Left ventricle myocardium inferior (tissue), 1 donor: ENCODE data around the gene LBX2. TPM values are rescaled to one million over a fixed set of nuclear protein-coding genes. Genes with fewer than 3 reads are reported as not detected.

Experiments
- DNase-seq: peaks from one replicate; pipeline ENCODE4 v3.0.0-alpha.2; 2020
- H3K27ac ChIP-seq: fragments of 200-600 bp; replicated peaks from 2 replicates; pipeline ENCODE4 v1.8.0; 2021
- H3K27me3 ChIP-seq: fragments of 200-600 bp; 2 replicates; pipeline ENCODE4 v1.8.0; 2021; ENCODE audit warnings: low read depth
- H3K36me3 ChIP-seq: fragments of 200-600 bp; 2 replicates; pipeline ENCODE4 v1.8.0; 2021
- H3K4me1 ChIP-seq: fragments of 200-600 bp; 2 replicates; pipeline ENCODE4 v1.8.0; 2021
- H3K4me3 ChIP-seq: fragments of 200-600 bp; 2 replicates; pipeline ENCODE4 v1.8.0; 2021; ENCODE audit warnings: mild to moderate bottlenecking, moderate library complexity
- H3K9me3 ChIP-seq: fragments of 200-600 bp; replicated peaks from 2 replicates; pipeline ENCODE4 v1.8.0; 2021
- intact Hi-C: fragments of 100-400 bp; cut with micrococcal nuclease; formaldehyde crosslinking; loops from one replicate; pipeline ENCODE4 v1.11.0; 2022
- total RNA-seq: library from RNA; stranded (reverse); fragmentation: NEBNext Ultra II Directional; extraction: Animal tissue kit (Norgen Biotek cat#: 25700); gene quantifications from one replicate; pipeline ENCODE4 v1.2.1, GENCODE V29; 2021
- TF ChIP-seq, protein P1 (sequence below): fragments of 200-600 bp; IDR thresholded peaks from 2 replicates; pipeline ENCODE4 v1.8.0; 2021; ENCODE audit warnings: antibody characterized with exemption, mild to moderate bottlenecking, borderline replicate concordance
- donor health status: DM: no; HTN: yes; CAD: no; lungs with severe emphysema.

The LBX2 gene
- total RNA-seq, 1 donor from 2014 or later: 0.25 TPM

- TF ChIP-seq, protein P1, sequence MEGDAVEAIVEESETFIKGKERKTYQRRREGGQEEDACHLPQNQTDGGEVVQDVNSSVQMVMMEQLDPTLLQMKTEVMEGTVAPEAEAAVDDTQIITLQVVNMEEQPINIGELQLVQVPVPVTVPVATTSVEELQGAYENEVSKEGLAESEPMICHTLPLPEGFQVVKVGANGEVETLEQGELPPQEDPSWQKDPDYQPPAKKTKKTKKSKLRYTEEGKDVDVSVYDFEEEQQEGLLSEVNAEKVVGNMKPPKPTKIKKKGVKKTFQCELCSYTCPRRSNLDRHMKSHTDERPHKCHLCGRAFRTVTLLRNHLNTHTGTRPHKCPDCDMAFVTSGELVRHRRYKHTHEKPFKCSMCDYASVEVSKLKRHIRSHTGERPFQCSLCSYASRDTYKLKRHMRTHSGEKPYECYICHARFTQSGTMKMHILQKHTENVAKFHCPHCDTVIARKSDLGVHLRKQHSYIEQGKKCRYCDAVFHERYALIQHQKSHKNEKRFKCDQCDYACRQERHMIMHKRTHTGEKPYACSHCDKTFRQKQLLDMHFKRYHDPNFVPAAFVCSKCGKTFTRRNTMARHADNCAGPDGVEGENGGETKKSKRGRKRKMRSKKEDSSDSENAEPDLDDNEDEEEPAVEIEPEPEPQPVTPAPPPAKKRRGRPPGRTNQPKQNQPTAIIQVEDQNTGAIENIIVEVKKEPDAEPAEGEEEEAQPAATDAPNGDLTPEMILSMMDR: no peak
- no peak within 1 kb of the TSS for H3K27ac ChIP-seq
- intact Hi-C loops: no loop called here
- H3K27me3 ChIP-seq: peaks cover 16% of the 10 kb centered on the region
- H3K9me3 ChIP-seq: no peaks in the 10 kb centered on the region
- DNase-seq: no peak
- no peak within 1 kb of the TSS for H3K4me3 ChIP-seq
- H3K4me1 ChIP-seq: peaks cover 33% of the 10 kb centered on the region
- H3K36me3 ChIP-seq: peaks cover 30% of the 10 kb centered on the region
Observed at GRCh38 chr2:74525717-74526648, 26.6 kb upstream of the LBX2 start, which contains the start of gene DQX1. Gene DQX1 (minus strand): TSS chr2:74526231. CDS start chr2:74525729, 502 bp downstream.

DNA sequence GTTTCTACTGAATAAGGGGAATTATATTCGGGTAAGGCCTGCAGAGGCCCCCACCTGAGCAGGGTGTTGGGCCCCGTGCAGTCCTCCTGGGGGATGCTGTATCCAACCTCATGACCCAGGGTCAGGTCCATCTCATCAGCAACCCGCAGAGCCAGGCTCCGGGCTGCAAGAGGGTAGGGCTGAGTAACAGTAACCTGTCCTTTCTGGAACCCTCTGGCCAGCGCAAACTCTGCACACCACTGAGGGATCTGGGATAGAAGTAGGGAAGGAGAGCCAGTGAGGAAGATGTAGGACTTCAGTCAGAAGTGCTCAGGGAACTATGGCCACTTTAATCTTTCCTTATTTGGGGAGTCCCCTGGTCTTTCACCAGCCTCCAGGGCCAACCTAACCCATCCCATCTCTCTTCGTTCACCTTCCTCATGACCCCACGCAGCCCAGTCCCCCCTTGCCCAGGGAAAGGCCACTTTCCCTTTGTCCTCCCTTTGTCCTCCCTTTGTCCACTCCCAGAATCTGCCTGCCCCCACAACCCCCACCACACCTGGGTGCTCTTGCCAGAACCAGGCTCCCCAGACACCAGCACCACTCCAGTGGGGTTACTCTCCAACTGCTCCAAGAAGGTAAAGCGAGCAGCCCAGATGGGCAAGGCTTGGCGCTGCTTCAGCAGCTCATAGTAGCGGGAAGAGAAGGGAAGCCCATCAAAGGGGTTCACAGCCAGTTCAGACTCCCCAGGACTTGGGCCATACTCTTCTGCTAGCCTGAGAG, 25.7 kb upstream of the LBX2 start:
- Histone ChIP-seq H3K4me1 (peaks cover 24% of the 10 kb centered on the region), H3K4me3 (no peak overlapping the region), H3K9me3 (no peaks in the 10 kb centered on the region), H3K36me3 (peaks cover 30% of the 10 kb centered on the region), H3K27me3 (peaks cover 25% of the 10 kb centered on the region), H3K27ac (no peak overlapping the region)
- intact Hi-C loops: no loop called here
- TF ChIP-seq, protein P1: no peak
- no peak for DNase-seq

DNA sequence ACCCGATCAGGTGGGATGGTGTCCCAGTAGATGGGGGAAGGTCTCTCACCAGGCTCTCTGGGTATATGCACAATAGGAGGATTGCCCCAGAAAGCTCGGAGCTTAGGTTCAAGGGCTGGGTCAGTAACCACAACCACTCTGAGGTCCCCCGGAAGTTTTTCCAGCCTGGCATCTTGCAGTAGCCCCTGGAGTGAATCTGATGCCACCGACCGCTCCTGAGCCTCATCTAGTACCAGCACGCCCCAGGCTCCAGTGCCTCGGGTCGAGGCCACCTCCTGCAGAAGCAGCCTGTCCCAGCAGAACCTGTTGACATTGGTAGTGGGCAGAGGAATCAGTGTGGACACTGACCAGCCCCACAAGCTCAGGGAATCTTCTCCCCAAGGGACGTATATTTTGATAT, 24.6 kb upstream of the LBX2 start:
- Histone ChIP-seq H3K4me3 (no peak overlapping the region), H3K4me1 (peaks cover 16% of the 10 kb centered on the region), H3K27ac (no peak overlapping the region), H3K27me3 (peaks cover 36% of the 10 kb centered on the region), H3K9me3 (no peaks in the 10 kb centered on the region), H3K36me3 (peaks cover 30% of the 10 kb centered on the region)
- TF ChIP-seq, protein P1: no peak
- intact Hi-C loops: no loop called here
- DNase-seq: no peak

DNA sequence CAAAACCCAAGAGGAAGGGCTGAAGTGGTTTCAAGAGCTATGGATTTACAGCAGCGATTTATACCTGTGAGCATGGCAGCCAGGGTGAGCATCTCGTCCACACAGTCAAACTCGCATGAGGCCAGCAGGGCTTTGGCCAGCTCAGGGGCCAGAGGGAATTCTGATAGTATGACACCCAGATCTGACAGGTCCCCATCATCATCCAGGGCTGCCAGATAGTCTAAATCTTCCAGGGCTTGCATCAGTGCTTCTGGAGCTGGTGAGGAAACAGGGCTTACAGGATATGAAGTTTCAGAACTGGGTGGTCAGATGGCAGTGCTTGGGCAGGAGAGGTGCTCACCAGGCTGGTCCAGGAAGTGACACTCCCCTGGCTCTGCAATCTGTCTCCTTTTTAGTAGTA, 23.1 kb upstream of the LBX2 start:
- peaks cover 1% of the 10 kb centered on the region for H3K4me1 ChIP-seq
- H3K9me3 ChIP-seq: no peaks in the 10 kb centered on the region
- peaks cover 51% of the 10 kb centered on the region for H3K27me3 ChIP-seq
- DNase-seq: no peak
- H3K27ac ChIP-seq: no peak overlapping the region
- TF ChIP-seq, protein P1: no peak
- peaks cover 21% of the 10 kb centered on the region for H3K36me3 ChIP-seq
- intact Hi-C loops: no loop called here
- H3K4me3 ChIP-seq: no peak overlapping the region

- DNase-seq: no peak
- H3K36me3 ChIP-seq: no peaks in the 10 kb centered on the region
- no peak overlapping the region for H3K27ac ChIP-seq
- H3K27me3 ChIP-seq: peaks cover 98% of the 10 kb centered on the region
- no peaks in the 10 kb centered on the region for H3K9me3 ChIP-seq
- peaks cover 35% of the 10 kb centered on the region for H3K4me1 ChIP-seq
- TF ChIP-seq, protein P1: no peak
- intact Hi-C loops: no loop called here
- peak overlapping the region; percentile 64 for H3K4me3 ChIP-seq
Observed at GRCh38 chr2:74516650-74517049, 17.2 kb upstream of the LBX2 start.
